ENCODE data around the gene ZFYVE16.
"Not testable (repeated sequence)": the region's sequence is repeated elsewhere in the genome, so short reads cannot be mapped to it uniquely, and the experiment has no call there.

The ZFYVE16 gene

DNA sequence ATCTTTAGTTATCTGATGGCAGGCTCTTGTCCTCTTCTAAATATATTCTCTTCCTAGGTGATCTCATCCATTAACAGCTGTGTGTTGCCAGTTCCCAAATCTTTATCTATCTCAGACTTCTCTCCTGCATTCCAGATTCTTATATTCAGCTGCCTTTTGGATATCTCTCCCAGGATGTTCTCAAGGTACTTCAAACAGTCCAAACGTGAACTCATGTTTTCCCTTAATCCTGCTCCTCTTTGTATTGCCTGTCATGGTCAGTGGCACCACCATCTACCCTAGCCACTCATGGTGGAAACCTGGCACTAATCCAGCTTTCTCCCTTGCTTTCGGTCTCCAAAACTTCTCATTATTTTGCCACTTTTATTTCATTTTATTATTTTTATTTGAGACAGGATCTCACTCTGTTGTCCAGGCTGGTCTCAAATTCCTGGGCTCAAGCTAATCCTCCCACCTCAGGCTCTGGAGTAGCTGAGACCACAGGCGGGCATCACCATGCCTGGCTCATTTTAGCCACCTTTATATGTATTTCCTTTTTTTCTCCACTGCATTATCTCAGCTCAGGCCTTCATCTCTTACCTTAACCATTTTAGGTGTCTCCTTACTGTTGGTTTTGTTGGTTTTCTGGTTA, 3.8 kb downstream of the ZFYVE16 start:
- DNase-seq (ENCODE audit: low read depth): no peak

DNA sequence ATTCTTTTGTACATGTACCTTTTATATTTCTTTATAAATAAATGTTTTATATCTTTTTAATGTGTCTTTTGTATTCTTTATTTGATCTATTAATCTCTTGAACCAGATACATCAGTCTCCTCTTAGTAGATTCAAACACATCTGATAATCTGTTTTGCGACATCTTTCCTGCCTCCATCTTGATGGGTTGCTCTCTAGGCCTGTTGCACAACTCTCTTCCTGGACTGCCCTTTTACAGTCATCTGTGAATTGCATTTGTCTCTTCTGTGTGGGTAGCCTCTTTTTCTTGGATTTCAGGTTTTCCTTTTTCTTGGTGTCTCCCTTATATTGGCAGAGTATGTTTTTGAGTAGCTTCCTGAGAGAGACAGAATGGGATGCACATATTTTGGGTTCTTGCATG, 6.2 kb downstream of the ZFYVE16 start:
- no peak for DNase-seq (ENCODE audit: low read depth)

- no peak for DNase-seq (ENCODE audit: low read depth)
Observed at GRCh38 chr5:80417973-80418372, 10.1 kb downstream of the ZFYVE16 start.

GRCh38 chr5:80424365-80424764, 16.5 kb downstream of the ZFYVE16 start:
- not testable (repeated sequence) for DNase-seq (ENCODE audit: low read depth)

DNA sequence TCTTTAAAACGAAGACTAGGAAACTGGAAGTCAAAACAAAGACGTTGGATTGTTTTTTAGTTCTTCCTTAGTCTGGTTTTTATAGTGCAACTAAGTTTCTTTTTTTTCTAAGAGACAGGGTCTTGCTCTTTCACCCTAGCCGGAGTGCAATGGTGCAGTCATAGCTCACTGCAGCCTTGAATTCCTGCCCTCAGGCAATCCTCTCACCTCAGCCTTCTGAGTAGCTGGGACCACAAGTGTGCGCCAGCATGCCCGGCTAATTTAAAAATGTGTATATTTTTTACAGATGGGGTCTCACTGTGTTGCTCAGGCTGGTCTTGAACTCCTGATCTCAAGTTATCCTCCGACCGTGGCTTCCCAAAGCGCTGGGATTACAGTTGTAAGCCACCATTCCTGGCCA, 27.6 kb downstream of the ZFYVE16 start:
- DNase-seq (ENCODE audit: low read depth): no peak

DNA sequence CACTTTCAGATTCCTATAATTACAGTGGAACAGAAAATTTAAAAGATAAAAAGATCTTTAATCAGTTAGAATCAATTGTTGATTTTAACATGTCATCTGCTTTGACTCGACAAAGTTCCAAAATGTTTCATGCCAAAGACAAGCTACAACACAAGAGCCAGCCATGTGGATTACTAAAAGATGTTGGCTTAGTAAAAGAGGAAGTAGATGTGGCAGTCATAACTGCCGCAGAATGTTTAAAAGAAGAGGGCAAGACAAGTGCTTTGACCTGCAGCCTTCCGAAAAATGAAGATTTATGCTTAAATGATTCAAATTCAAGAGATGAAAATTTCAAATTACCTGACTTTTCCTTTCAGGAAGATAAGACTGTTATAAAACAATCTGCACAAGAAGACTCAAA, 29.5 kb downstream of the ZFYVE16 start:
- DNase-seq (ENCODE audit: low read depth): no peak

- no peak for DNase-seq (ENCODE audit: low read depth)
Observed at GRCh38 chr5:80438739-80439138, 30.9 kb downstream of the ZFYVE16 start.

DNA sequence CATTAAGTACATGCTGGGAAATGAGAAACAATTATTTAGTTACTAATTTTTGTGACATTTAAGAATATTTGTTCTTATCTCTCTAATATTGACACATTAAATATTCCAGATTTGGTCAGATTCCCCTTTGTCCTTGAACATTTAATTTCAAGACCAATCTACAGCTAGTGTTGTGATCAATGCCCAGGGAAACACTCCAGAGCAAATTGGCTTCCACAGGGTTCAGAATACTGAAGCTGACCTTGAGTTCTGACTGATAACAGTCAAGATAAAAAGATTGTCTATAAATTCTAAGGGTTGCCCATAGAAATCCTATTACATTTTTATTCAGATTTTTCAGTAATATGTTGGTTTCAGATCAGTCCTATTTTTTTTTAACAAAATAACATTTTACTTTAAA, 31.3 kb downstream of the ZFYVE16 start:
- DNase-seq (ENCODE audit: low read depth): no peak

- no peak for DNase-seq (ENCODE audit: low read depth)
Observed at GRCh38 chr5:80442742-80443141, 34.9 kb downstream of the ZFYVE16 start.

- no peak for DNase-seq (ENCODE audit: low read depth)
Observed at GRCh38 chr5:80453366-80453765, 45.5 kb downstream of the ZFYVE16 start.

DNA sequence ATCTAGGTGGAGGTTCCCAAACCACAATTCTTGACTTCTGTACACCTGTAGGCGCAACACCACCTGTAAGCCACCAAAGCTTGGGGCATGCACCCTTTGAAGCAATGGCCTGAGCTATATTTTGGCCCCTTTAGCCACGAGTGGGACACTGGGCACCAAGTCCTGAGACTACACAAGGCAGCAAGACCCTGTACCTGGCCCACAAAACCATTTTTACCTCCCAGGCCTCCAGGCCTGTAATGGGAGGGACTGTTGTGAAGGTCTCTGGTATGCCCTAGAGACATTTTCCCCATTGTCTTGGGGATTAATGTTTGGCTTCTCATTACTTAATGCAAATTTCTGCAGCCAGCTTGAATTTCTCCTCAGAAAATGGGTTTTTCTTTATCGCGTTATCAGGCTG, 55.4 kb downstream of the ZFYVE16 start:
- DNase-seq (ENCODE audit: low read depth): no peak

GRCh38 chr5:80466669-80467485, 59.0 kb downstream of the ZFYVE16 start:
- no peak for DNase-seq (ENCODE audit: low read depth)

GRCh38 chr5:80468131-80468530, 60.3 kb downstream of the ZFYVE16 start:
- no peak for DNase-seq (ENCODE audit: low read depth)

- not testable (repeated sequence) for DNase-seq (ENCODE audit: low read depth)
Observed at GRCh38 chr5:80470631-80471030, 62.8 kb downstream of the ZFYVE16 start.

DNA sequence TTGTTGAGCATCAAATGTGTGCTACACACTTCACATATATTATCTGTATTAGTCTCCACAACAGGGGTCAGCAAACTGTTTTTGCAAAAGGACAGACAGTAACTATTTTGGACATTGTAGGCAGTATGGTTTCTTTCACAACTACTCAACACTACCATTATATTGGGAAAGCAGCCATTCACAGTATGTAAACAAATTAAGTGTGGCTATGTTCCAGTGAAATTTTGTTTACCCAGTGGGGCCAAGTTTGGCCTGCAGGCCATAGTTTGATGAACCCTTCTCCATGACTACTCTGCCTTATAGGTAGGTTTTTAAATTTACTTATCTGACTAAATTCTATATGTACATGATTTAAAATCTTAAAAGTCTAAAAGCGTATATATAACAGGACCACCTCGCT, 67.1 kb downstream of the ZFYVE16 start:
- no peak for DNase-seq (ENCODE audit: low read depth)

DNA sequence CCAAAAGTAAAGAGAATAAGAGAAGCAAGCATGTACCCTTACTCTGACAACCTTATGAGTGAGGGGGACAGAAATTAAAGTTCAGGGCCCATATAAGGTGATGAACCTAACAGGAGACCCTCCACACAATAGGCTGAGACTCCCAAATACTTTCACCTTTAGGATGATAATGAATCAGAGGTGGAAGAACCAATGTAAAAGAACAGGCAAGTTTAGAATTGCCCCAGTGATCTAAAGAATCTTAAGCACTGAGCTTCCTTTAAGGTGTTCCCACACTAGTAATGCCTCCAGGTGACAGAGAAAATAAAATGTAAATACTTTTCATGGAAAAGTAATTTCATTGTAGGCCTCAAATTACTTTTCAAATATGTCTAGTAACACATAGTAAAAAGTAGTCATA, 71.8 kb downstream of the ZFYVE16 start:
- no peak for DNase-seq (ENCODE audit: low read depth)

DNA sequence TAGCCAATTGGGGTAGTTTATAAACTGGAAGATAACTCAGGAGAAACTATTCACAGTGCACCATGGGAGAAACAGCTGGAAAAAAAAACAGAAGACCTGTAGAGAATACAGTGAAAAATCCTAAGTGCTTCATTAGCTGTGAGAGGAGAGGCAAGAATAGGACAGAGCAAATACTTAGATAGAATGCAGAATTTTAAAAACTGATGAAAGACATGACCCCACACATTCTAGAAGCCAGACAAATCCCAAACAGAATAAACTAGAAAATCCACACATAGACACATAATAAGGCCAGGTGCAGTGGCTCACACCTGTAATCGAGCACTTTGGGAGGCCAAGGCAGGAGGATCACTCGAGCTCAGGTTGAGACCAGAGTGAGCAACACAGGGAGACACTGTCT, 72.5 kb downstream of the ZFYVE16 start:
- no peak for DNase-seq (ENCODE audit: low read depth)

GRCh38 chr5:80481019-80481893, 73.4 kb downstream of the ZFYVE16 start:
- DNase-seq (ENCODE audit: low read depth): peak; percentile 75

GRCh38 chr5:80482578-80482977, 74.7 kb downstream of the ZFYVE16 start:
- no peak for DNase-seq (ENCODE audit: low read depth)

- no peak for DNase-seq (ENCODE audit: low read depth)
Observed at GRCh38 chr5:80483636-80484232, 75.9 kb downstream of the ZFYVE16 start.

DNA sequence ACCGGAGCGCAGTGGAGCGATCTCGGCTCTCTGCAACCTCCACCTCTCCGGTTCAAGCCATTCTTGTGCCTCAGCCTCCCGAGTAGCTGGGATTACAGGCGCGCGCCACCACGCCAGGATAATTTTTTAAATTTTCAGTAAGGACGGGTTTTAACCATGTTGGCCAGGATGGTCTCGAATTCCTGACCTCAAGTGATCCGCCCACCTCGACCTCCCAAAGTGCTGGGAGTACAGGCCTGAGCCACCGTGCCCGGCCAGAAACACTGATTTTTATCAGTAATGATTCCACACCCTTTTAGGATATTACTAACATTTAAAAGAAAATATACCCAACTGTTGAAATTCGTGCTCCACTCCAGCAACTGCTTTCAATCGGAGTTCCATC, 79.6 kb downstream of the ZFYVE16 start:
- no peak for DNase-seq (ENCODE audit: low read depth)
